GM21423 (cell line): ENCODE measurements around the gene IFITM5.
"Not testable (repeated sequence)": the region's sequence is repeated elsewhere in the genome, so short reads cannot be mapped to it uniquely, and the experiment has no call there.

Source experiments
- ATAC-seq: cut with Tn5 transposase; IDR thresholded peaks from one replicate; pipeline ENCODE4 v1.9.1; 2021; ENCODE audit warnings: mild to moderate bottlenecking, moderate library complexity; ENCODE audit not compliant: unreplicated experiment

The IFITM5 gene

DNA sequence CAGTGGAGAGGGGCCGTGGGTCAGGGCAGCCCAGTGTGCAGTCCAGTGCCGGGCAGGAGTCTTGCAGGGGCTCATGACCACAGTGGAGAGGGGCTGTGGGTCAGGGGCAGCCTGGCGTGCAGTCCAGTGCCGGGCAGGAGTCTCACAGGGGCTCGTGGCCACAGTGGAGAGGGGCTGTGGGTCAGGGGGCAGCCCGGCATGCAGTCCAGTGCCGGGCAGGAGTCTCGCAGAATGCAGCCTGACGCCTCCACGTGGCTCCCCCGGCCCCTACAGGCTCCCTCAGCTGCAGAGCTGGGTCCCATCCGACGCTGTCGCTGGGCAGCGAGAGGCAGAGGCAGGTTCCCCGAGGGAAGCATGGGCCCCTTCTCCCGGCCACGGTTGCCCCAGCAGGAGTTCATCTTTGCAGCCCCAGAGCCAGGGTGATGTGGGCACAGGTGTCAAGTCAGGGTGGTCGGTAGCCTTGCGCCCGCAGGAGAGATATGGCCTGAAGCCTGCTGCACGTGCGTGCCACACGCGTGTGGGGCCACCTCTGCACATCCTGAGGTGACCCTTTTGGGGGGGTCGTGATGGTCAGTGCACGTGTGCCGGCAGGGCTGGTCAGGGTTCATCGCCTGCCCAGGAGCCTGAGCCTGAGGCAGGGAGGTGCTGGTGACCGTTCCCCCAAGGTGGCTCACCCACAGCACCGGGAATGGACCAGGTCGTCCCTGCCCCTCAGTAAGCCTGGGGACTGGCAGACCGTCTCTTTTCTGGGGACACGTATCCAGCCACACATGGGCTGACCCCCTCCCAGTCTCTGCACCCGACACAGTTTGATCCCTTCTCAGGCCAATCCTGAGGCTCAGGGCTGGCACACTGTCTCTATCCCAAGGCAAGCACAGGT is 2.9 kb downstream of the IFITM5 start:
- ATAC-seq = no peak

GRCh38 chr11:295351-296170 is 3.8 kb downstream of the IFITM5 start:
- no peak for ATAC-seq

GRCh38 chr11:294780-295179 is 4.5 kb downstream of the IFITM5 start:
- ATAC-seq = no peak

- ATAC-seq = no peak
Measured at GRCh38 chr11:293852-294661, 5.3 kb downstream of the IFITM5 start.

- ATAC-seq = no peak
Measured at GRCh38 chr11:293271-293851, 6.0 kb downstream of the IFITM5 start.

- no peak for ATAC-seq
Measured at GRCh38 chr11:292211-293121, 6.9 kb downstream of the IFITM5 start.

DNA sequence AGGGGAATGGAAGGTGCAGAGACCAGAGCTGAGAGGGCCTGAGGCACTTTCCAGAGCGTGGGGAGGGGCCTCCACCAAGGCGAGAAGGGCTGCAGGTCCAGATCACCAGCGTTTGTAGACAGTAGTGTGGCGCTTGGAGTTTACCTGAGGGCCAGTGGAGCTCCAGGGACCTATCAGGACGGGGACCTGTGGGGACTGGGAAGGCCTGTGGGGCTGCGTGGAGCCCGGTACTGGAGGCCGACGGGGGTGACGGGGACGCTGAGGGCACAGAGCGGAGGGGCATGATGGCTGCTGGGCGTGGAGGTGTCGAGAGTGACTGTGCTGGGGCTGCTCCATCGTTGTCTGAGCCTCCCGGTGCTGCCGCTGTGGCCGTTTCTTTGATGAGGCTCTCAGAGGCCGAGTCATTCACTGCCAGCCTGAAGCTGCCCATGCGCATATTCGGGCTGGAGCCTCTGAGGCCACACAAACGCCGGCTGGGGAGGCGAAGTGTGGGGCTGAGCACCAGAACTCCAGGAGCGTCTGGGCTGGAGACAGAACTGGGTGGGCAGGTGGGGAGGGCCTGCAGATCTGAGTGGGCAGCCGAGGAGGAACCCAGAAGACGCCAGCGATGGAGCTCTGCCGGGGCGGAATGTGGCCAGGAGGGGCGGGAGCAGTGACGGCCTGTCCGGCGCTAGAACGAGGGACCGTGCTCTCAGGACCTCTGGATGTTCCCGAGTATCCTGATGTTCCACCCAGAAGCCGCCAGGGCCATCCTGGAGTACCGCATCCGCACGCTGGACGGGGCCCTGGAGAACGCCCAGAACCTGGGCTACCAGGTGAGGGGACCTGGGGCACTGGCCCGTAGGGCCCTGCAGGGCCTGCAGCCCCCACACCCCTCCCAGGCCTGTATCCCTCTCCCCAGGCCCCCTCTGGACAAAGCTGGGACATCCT is 7.8 kb downstream of the IFITM5 start:
- no peak for ATAC-seq

GRCh38 chr11:290621-291231 is 8.6 kb downstream of the IFITM5 start:
- no peak for ATAC-seq

DNA sequence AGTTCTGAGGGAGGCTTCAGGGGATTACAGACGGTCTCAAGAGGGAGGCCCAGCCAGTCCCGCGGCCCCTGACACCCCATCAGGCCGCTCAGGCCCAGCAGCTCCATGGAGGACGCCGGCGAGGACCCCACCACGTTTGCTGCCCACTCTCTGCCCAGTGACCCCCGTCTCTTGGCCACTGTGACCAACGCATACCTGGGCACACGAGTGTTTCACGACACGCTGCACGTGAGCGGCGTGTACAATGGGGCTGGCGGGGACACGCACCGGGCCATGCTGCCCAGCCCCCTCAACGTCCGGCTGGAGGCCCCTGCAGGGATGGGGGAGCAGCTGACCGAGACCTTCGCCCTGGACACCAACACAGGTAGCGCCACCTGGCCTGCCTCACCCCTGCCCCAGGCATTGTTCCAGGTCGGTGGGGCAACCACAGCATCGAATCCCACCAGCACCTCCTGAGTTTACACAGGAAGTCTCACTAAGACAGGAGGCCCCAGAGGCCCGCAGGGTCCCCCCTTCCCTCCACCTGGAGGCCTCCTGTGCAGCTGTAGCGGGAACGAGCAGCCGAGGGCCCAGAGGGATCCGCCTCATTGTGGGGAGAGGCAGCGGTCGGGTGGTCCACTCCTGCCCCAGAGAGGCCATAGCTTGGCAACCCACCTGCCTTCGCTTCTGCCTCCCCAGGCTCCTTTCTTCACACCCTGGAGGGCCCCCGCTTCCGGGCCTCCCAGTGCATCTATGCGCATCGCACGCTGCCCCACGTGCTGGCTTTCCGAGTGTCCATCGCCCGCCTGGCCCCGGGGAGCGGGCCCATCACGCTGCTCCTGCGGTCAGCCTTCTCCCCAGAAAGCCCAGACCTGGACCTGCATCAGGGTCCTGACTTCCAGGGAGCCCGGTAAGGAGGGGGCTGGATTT is 9.4 kb downstream of the IFITM5 start:
- no peak for ATAC-seq

DNA sequence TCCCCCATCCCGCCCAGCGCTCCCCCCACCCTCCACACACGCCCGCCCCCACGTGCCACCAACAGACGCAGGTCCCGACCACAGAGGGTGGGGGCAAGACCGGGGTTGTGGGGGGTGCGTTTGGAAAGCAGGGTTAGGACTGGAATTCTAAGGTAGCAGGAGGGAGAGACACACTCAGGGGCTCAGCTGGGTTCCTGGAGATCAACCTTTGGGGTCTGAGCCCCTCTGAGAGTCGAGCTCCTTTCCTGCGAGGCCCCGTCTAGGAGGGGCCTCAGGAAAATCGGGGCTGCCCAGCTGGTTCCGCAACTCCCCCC is 10.0 kb downstream of the IFITM5 start:
- no peak for ATAC-seq

DNA sequence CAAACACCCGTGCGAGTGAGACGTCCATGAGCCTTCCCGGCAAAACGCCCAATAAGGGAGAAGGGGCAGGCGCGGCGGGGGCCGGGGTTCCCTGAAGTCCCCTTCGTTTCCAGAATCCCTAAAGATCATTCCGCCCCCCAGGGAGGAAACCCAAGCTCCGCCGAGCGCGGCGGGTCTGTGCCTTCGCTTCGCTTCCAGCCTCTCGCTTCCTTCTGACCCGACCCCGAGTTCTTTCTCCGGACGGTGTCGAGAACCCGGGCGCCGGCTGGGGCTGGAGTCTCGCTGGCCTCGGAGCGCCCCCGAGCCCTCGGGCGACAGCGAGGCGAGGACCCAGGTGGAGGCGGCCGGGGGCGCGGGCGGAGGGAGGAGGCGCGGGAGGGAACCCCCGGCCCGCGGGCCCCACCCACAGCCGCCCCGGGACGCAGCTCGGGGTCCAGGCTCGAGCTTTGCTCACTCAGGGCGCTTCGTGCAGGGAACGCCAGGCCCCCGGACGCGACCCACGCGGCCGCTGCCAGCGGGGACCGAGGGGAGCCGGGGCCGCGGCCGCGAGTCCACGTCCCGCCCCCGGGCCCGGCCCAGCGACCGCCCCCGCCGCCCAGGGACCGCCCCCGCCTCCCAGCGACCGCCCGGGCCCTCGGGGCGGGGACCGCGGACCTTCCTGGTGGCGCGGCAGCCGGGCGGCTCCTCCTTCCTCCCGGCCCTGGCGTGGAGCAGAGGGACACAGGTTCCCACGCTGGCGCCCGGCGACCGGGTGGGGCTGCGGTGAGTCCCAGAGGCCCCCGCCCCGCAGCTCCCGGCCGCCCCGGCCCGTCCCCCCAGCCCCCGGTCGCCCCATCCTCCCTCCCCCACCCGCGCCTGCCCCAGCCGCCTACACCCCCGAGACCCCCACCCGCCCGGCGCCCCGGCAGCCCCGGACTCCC is 10.6 kb downstream of the IFITM5 start, which contains the start of gene PGGHG:
Gene PGGHG, plus strand, starts transcription at position 649 of the 920 bp plus-strand sequence. CDS start 691 bp downstream, outside the sequence.
- no peak for ATAC-seq

DNA sequence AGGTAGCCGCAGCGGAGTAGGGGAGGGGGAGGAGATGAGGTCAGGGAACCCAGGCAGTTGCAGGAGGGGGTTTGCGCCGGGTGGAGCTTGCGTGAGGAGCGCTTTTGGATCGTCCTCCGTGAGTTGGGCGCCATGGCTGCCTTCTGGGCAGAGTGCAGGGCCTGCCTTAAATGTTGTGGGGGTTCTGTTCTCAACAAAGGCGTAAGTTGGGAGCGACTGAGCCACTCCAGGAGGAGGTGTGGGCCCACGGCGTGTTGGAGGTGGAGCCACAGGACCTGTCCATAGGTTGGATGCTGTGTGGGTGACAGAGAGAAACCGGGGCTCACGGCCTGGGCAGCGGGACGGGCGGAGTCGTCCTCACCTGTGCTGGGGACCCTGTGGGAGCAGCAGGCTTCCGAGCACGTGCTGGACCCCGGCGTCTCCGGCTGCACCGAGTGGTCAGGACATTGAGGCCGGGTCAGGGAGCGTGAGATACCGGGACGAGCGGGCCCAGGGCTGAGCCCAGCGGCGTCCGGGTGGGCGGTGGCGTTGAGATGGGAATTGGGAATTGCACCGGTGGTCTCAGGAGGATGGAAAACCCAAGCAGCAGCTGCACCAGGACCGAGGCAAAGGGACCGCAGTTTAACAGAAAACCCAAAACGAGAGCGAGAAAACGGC is 11.4 kb downstream of the IFITM5 start:
- no peak for ATAC-seq

DNA sequence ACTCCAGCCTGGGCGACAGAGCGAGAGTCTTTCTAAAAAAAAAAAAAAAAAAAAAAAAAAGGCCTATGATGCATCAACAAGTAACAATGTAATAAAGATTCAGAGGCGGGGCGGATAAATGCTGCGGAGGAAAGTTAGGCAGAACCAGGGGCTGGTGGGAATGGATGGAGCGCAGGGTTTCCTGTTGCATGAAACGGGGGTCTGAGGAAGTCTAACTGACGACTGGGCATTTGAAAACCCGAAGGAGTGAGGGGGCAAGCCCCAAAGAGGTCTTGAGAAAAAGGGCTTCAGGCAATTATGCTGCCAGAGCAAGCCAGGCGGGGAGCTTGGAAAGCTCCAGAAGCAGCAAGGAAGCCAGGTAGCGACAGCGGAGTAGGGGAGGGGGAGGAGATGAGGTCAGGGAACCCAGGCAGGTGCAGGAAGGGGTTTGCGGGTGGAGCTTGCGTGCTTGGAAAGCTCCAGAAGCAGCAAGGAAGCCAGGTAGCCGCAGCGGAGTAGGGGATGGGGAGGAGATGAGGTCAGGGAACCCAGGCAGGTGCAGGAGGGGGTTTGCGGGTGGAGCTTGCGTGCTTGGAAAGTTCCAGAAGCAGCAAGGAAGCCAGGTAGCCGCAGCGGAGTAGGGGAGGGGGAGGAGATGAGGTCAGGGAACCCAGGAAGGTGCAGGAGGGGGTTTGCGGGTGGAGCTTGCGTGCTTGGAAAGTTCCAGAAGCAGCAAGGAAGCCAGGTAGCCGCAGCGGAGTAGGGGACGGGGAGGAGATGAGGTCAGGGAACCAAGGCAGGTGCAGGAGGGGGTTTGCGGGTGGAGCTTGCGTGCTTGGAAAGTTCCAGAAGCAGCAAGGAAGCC is 12.1 kb downstream of the IFITM5 start:
- not testable (repeated sequence) for ATAC-seq

- ATAC-seq = no peak
Measured at GRCh38 chr11:285894-286220, 13.5 kb downstream of the IFITM5 start.
